Measurements from ENCODE around the gene ARHGAP15. TPM values are rescaled to one million over a fixed set of nuclear protein-coding genes. Genes with fewer than 3 reads are reported as not detected.

The ARHGAP15 gene
- total RNA-seq, 4 donors from 2014 or later = 0.80 to 53.1 (median 12.7) TPM

DNA sequence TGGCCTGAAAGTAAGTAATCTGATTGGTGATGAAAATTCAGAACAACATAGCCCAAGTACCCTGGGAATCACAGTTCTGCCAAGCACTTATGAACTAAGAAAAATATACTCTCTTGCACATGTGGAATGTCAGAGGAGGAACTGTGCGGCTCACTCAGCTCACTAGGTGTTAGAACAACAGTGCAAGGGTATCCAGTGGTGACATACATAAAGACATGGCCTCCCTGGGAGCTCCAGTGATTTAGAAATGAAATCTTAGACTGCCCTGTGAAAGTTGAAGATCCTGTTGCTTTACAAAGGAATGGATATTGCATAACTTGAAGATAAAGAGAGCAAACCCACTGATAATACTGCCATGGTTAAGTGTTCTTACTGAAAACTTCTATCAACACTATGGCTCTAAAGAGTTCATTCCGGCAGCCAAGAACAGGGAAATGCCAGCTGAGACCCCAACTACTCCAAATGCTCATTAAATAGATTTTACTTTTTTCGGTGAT, 246.2 kb downstream of the ARHGAP15 start:
- no peaks in the 10 kb centered on the region for H3K9me3 ChIP-seq
- no peaks in the 10 kb centered on the region for H3K27me3 ChIP-seq
- no peak for DNase-seq
- in situ Hi-C loops (cut with MboI; ENCODE audit: low pct_ligation_motif_present in 1 of 4, low pct_unique_long_range_greater_than_20kb in 1 of 4, low sequenced_read_pairs in 3 of 4) = no loop called here
- H3K4me1 ChIP-seq = no peaks in the 10 kb centered on the region
- WGBS, 2 donors (ENCODE audit: low coverage in 1 of 2) = 89 to 94% methylated on average over 3 of the region's 3 CpGs
- H3K27ac ChIP-seq = no peak overlapping the region
- TF ChIP-seq POLR2AphosphoS5 (IDR thresholded peaks at IDR 0.05) (no peak), EP300 (IDR thresholded peaks at IDR 0.05; ENCODE audit: low read depth) (no peak), POLR2A (IDR thresholded peaks at IDR 0.05) (no peak)
- TF ChIP-seq, protein P1, sequence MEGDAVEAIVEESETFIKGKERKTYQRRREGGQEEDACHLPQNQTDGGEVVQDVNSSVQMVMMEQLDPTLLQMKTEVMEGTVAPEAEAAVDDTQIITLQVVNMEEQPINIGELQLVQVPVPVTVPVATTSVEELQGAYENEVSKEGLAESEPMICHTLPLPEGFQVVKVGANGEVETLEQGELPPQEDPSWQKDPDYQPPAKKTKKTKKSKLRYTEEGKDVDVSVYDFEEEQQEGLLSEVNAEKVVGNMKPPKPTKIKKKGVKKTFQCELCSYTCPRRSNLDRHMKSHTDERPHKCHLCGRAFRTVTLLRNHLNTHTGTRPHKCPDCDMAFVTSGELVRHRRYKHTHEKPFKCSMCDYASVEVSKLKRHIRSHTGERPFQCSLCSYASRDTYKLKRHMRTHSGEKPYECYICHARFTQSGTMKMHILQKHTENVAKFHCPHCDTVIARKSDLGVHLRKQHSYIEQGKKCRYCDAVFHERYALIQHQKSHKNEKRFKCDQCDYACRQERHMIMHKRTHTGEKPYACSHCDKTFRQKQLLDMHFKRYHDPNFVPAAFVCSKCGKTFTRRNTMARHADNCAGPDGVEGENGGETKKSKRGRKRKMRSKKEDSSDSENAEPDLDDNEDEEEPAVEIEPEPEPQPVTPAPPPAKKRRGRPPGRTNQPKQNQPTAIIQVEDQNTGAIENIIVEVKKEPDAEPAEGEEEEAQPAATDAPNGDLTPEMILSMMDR (IDR thresholded peaks at IDR 0.05) = no peak
- intact Hi-C loops (cut with DNase I; ENCODE audit: low total_unique reads) = no loop called here
- no peaks in the 10 kb centered on the region for H3K36me3 ChIP-seq
- no peak overlapping the region for H3K4me3 ChIP-seq

DNA sequence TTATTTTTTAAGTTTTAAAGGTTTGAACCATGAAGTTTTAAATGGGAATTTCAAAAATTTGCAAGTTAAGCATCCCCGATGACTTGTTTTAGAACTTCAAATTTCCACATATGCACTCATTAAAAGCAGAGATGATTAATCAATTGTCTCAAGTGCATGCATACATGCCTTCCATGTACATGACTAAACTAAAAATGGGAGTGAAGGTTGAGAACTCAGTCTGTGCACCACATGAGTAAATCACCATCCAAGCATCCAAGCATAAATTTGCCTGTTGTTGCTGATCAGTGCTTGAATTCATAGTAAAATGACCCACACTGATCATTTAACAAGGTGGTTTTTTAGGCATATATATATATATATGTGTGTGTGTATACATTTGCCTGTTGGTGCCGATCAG, 249.8 kb downstream of the ARHGAP15 start:
- Histone ChIP-seq H3K27me3 (no peaks in the 10 kb centered on the region), H3K4me1 (no peaks in the 10 kb centered on the region), H3K4me3 (no peak overlapping the region), H3K36me3 (no peaks in the 10 kb centered on the region), H3K27ac (no peak overlapping the region), H3K9me3 (no peaks in the 10 kb centered on the region)
- intact Hi-C loops (cut with DNase I; ENCODE audit: low total_unique reads) = no loop called here
- in situ Hi-C loops (cut with MboI; ENCODE audit: low pct_ligation_motif_present in 1 of 4, low pct_unique_long_range_greater_than_20kb in 1 of 4, low sequenced_read_pairs in 3 of 4) = no loop called here
- WGBS, 2 donors (ENCODE audit: low coverage in 1 of 2) = 98 to 100% methylated on average over 2 of the region's 2 CpGs
- TF ChIP-seq POLR2AphosphoS5 (IDR thresholded peaks at IDR 0.05) = no peak
- no peak for TF ChIP-seq POLR2A (IDR thresholded peaks at IDR 0.05)
- no peak for TF ChIP-seq EP300 (IDR thresholded peaks at IDR 0.05; ENCODE audit: low read depth)
- TF ChIP-seq, protein P1 (IDR thresholded peaks at IDR 0.05) = no peak
- DNase-seq = no peak

DNA sequence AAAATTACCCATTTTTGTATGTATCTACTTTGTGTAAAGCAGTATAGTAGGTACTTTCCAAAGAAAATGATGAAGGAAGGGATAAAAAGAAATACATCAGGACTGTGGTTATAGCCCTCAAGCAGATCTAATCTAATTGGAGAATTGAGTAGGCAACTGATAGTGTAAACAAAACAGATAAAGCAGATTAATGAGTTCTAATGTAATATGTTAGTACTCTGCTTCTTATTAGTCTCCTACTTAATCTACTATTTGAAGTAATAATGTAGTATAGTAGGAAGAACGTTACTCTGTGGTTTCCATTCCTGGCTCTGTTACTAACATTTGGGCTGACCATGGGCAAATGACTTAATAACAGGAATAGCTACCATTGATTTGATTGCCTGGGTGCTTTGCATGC, 250.7 kb downstream of the ARHGAP15 start:
- intact Hi-C loops (cut with DNase I; ENCODE audit: low total_unique reads) = no loop called here
- Histone ChIP-seq H3K27ac (no peak overlapping the region), H3K27me3 (no peaks in the 10 kb centered on the region), H3K36me3 (no peaks in the 10 kb centered on the region), H3K9me3 (no peaks in the 10 kb centered on the region), H3K4me1 (no peaks in the 10 kb centered on the region), H3K4me3 (no peak overlapping the region)
- no peak for DNase-seq
- TF ChIP-seq POLR2AphosphoS5 (IDR thresholded peaks at IDR 0.05) (no peak), POLR2A (IDR thresholded peaks at IDR 0.05) (no peak), EP300 (IDR thresholded peaks at IDR 0.05; ENCODE audit: low read depth) (no peak)
- TF ChIP-seq, protein P1 (IDR thresholded peaks at IDR 0.05) = no peak
- 72 to 91% methylated on average over 1 of the region's 1 CpG for WGBS, 2 donors (ENCODE audit: low coverage in 1 of 2)
- in situ Hi-C loops (cut with MboI; ENCODE audit: low pct_ligation_motif_present in 1 of 4, low pct_unique_long_range_greater_than_20kb in 1 of 4, low sequenced_read_pairs in 3 of 4) = no loop called here

DNA sequence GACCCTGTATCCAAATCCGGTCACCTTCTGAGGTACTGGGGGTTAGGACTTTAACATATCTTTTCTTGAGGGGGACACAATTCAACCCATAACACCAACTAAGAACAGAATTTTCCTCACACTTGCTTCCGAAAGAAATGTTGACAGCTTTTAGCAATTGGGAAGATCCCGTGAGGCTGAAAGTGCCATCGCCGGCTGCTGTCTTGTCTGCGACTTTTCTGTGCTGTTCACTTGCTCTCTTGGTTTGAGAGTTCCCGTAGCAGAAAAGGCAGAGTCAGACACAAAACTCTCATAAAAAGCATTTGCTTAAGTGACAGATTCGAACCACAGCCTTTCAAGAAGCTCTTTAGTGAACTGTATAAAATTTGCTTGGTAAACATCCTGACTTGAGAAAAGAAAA, 253.4 kb downstream of the ARHGAP15 start:
- TF ChIP-seq EP300 (IDR thresholded peaks at IDR 0.05; ENCODE audit: low read depth) (no peak), POLR2AphosphoS5 (IDR thresholded peaks at IDR 0.05) (no peak), POLR2A (IDR thresholded peaks at IDR 0.05) (no peak)
- TF ChIP-seq, protein P1 (IDR thresholded peaks at IDR 0.05) = no peak
- no peak for DNase-seq
- 82 to 85% methylated on average over 3 to 8 of the region's 8 CpGs for WGBS, 2 donors (ENCODE audit: low coverage in 1 of 2)
- Histone ChIP-seq H3K36me3 (no peaks in the 10 kb centered on the region), H3K27me3 (no peaks in the 10 kb centered on the region), H3K4me1 (no peaks in the 10 kb centered on the region), H3K4me3 (no peak overlapping the region), H3K9me3 (no peaks in the 10 kb centered on the region), H3K27ac (no peak overlapping the region)
- in situ Hi-C loops (cut with MboI; ENCODE audit: low pct_ligation_motif_present in 1 of 4, low pct_unique_long_range_greater_than_20kb in 1 of 4, low sequenced_read_pairs in 3 of 4) (no loop called here), intact Hi-C loops (cut with DNase I; ENCODE audit: low total_unique reads) (no loop called here)

Measured in transverse colon (tissue), 4 donors.